HepG2 (cell line): Measurements from ENCODE around the gene FGFR3. TPM values are rescaled to one million over a fixed set of nuclear protein-coding genes. Genes with fewer than 3 reads are reported as not detected.

Source experiments
- KDM3A ChIP-seq: IDR thresholded peaks from 2 replicates; pipeline ENCODE4 v1.6.1; 2018; ENCODE audit warnings: low read depth, missing compliant biosample characterization
- MED13 ChIP-seq: sonication (generic); formaldehyde crosslinking; IDR thresholded peaks from 2 replicates; pipeline ENCODE4 v1.5.0; 2020; ENCODE audit warnings: missing genetic modification reagents
- MYC ChIP-seq: sonication (generic); formaldehyde crosslinking; IDR thresholded peaks from 2 replicates; pipeline ENCODE4 v1.9.0; 2021; ENCODE audit warnings: missing genetic modification reagents, borderline replicate concordance
- POLR2G ChIP-seq: fragments of 200-400 bp; formaldehyde crosslinking; IDR thresholded peaks from 2 replicates; pipeline ENCODE4 v1.6.1; 2018; ENCODE audit warnings: mild to moderate bottlenecking, low read depth, low read length, moderate library complexity
- TBX2 ChIP-seq: sonication (generic); formaldehyde crosslinking; IDR thresholded peaks from 2 replicates; pipeline ENCODE4 v1.5.0; 2020; ENCODE audit warnings: missing genetic modification reagents, mild to moderate bottlenecking, borderline replicate concordance
- ZKSCAN5 ChIP-seq: sonication (generic); formaldehyde crosslinking; IDR thresholded peaks from 2 replicates; pipeline ENCODE4 v1.5.1; 2020; ENCODE audit warnings: mild to moderate bottlenecking, missing genetic modification reagents
- ZNF768 ChIP-seq: sonication (generic); formaldehyde crosslinking; IDR thresholded peaks from 2 replicates; pipeline ENCODE4 v1.4.0; 2020; ENCODE audit warnings: missing genetic modification reagents
- ZNF772 ChIP-seq: sonication (generic); formaldehyde crosslinking; IDR thresholded peaks from 2 replicates; pipeline ENCODE4 v1.5.0; 2020; ENCODE audit warnings: mild to moderate bottlenecking, missing genetic modification reagents
- polyA plus RNA-seq, 8 experiments: library from polyadenylated mRNA; depleted of rRNA in 3 of 8; stranded (reverse) in 7 of 8; unstranded in 1 of 8; fragments of >200 nt; fragmentation: Illumina TruSeq in 4 of 8; extraction: Trizol in 4 of 8; gene quantifications; 2 replicates each; pipeline versions ENCODE4 v1.2.1 to v1.2.3, GENCODE V29; 2011 to 2016; ENCODE audit warnings: low read depth in 4 of 8, missing spikeins in 1 of 8, mixed read lengths in 1 of 8; ENCODE audit not compliant: insufficient read depth in 1 of 8
- total RNA-seq, 5 experiments: library from RNA; depleted of rRNA; stranded (reverse); fragments of >200 nt; fragmentation: Illumina TruSeq; extraction: Trizol; gene quantifications; 2 replicates each; pipeline ENCODE4 v1.2.3, GENCODE V29; 2016; ENCODE audit warnings: low read depth in 1 of 5
- TF ChIP-seq, protein P1 (sequence below): sonication (generic); formaldehyde crosslinking; IDR thresholded peaks from 2 replicates; pipeline ENCODE4 v1.8.0; 2022; ENCODE audit warnings: mild to moderate bottlenecking, missing genetic modification reagents, borderline replicate concordance
- TF ChIP-seq, protein P2 (sequence below): sonication (generic); formaldehyde crosslinking; IDR thresholded peaks from 2 replicates; pipeline ENCODE4 v1.8.1; 2023; ENCODE audit warnings: mild to moderate bottlenecking, missing genetic modification reagents, borderline replicate concordance
- TF ChIP-seq, protein P3 (sequence below): sonication (generic); formaldehyde crosslinking; IDR thresholded peaks from 2 replicates; pipeline ENCODE4 v1.4.0; 2020; ENCODE audit warnings: missing genetic modification reagents
- TF ChIP-seq, protein P4 (sequence below): sonication (generic); formaldehyde crosslinking; IDR thresholded peaks from 2 replicates; pipeline ENCODE4 v1.5.0; 2020; ENCODE audit warnings: mild to moderate bottlenecking, missing genetic modification reagents
- TF ChIP-seq, protein P5 (sequence below): IDR thresholded peaks from 2 replicates; pipeline ENCODE4 v1.6.1; 2016; ENCODE audit warnings: low read depth, missing genetic modification reagents, missing compliant biosample characterization
- TF ChIP-seq, protein P6 (sequence below): sonication (generic); formaldehyde crosslinking; conservative IDR thresholded peaks from 2 replicates; pipeline ENCODE4 v1.8.0; 2022; ENCODE audit warnings: missing genetic modification reagents

The FGFR3 gene
- total and polyA plus RNA-seq, 2 of the 13 experiments (the other 11 are each of a cell fraction or from before 2014, with no cell fraction given): 103 to 109 TPM

DNA sequence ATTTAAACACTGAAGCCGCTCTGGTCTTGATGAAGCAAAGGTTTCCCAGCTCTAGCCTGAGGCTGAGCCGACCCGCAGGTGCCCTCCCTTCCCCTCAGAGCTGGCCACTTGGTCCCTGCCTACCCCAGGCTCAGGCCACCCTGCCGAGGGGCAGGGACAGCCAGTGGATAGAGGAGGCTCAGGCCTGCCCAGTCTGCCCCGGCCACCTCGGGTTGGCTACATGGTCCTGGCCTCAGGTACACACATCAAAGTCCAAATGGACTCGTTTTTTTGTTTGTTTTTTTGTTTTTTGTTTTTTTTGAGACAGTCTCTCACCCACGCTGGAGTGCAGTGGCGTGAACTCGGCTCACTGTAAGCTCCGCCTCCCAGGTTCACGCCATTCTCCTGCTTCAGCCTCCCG is 47.9 kb upstream of the FGFR3 start (continued):
- TF ChIP-seq, protein P1, sequence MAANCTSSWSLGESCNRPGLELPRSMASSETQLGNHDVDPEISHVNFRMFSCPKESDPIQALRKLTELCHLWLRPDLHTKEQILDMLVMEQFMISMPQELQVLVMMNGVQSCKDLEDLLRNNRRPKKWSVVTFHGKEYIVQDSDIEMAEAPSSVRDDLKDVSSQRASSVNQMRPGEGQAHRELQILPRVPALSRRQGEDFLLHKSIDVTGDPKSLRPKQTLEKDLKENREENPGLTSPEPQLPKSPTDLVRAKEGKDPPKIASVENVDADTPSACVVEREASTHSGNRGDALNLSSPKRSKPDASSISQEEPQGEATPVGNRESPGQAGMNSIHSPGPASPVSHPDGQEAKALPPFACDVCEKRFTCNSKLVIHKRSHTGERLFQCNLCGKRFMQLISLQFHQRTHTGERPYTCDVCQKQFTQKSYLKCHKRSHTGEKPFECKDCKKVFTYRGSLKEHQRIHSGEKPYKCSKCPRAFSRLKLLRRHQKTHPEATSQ (CRISPR knock-in tag): no peak
- TF ChIP-seq ZKSCAN5 (CRISPR knock-in tag) (no peak), ZNF772 (CRISPR knock-in tag) (no peak), MYC (CRISPR knock-in tag) (no peak), MED13 (CRISPR knock-in tag) (no peak), ZNF768 (no peak), TBX2 (CRISPR knock-in tag) (0 out of 2 replicates have a peak, but pooled peaks have one; percentile 28), POLR2G (no peak), KDM3A (CRISPR knock-in tag) (no peak)
- TF ChIP-seq, protein P2, sequence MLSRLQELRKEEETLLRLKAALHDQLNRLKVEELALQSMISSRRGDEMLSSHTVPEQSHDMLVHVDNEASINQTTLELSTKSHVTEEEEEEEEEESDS (CRISPR knock-in tag): no peak
- TF ChIP-seq, protein P3, sequence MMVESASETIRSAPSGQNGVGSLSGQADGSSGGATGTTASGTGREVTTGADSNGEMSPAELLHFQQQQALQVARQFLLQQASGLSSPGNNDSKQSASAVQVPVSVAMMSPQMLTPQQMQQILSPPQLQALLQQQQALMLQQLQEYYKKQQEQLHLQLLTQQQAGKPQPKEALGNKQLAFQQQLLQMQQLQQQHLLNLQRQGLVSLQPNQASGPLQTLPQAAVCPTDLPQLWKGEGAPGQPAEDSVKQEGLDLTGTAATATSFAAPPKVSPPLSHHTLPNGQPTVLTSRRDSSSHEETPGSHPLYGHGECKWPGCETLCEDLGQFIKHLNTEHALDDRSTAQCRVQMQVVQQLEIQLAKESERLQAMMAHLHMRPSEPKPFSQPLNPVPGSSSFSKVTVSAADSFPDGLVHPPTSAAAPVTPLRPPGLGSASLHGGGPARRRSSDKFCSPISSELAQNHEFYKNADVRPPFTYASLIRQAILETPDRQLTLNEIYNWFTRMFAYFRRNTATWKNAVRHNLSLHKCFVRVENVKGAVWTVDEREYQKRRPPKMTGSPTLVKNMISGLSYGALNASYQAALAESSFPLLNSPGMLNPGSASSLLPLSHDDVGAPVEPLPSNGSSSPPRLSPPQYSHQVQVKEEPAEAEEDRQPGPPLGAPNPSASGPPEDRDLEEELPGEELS (CRISPR knock-in tag): no peak
- TF ChIP-seq, protein P4, sequence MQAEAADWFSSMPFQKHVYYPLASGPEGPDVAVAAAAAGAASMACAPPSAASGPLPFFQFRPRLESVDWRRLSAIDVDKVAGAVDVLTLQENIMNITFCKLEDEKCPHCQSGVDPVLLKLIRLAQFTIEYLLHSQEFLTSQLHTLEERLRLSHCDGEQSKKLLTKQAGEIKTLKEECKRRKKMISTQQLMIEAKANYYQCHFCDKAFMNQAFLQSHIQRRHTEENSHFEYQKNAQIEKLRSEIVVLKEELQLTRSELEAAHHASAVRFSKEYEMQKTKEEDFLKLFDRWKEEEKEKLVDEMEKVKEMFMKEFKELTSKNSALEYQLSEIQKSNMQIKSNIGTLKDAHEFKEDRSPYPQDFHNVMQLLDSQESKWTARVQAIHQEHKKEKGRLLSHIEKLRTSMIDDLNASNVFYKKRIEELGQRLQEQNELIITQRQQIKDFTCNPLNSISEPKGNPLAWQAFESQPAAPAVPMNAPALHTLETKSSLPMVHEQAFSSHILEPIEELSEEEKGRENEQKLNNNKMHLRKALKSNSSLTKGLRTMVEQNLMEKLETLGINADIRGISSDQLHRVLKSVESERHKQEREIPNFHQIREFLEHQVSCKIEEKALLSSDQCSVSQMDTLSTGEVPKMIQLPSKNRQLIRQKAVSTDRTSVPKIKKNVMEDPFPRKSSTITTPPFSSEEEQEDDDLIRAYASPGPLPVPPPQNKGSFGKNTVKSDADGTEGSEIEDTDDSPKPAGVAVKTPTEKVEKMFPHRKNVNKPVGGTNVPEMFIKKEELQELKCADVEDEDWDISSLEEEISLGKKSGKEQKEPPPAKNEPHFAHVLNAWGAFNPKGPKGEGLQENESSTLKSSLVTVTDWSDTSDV: no peak
- TF ChIP-seq, protein P5, sequence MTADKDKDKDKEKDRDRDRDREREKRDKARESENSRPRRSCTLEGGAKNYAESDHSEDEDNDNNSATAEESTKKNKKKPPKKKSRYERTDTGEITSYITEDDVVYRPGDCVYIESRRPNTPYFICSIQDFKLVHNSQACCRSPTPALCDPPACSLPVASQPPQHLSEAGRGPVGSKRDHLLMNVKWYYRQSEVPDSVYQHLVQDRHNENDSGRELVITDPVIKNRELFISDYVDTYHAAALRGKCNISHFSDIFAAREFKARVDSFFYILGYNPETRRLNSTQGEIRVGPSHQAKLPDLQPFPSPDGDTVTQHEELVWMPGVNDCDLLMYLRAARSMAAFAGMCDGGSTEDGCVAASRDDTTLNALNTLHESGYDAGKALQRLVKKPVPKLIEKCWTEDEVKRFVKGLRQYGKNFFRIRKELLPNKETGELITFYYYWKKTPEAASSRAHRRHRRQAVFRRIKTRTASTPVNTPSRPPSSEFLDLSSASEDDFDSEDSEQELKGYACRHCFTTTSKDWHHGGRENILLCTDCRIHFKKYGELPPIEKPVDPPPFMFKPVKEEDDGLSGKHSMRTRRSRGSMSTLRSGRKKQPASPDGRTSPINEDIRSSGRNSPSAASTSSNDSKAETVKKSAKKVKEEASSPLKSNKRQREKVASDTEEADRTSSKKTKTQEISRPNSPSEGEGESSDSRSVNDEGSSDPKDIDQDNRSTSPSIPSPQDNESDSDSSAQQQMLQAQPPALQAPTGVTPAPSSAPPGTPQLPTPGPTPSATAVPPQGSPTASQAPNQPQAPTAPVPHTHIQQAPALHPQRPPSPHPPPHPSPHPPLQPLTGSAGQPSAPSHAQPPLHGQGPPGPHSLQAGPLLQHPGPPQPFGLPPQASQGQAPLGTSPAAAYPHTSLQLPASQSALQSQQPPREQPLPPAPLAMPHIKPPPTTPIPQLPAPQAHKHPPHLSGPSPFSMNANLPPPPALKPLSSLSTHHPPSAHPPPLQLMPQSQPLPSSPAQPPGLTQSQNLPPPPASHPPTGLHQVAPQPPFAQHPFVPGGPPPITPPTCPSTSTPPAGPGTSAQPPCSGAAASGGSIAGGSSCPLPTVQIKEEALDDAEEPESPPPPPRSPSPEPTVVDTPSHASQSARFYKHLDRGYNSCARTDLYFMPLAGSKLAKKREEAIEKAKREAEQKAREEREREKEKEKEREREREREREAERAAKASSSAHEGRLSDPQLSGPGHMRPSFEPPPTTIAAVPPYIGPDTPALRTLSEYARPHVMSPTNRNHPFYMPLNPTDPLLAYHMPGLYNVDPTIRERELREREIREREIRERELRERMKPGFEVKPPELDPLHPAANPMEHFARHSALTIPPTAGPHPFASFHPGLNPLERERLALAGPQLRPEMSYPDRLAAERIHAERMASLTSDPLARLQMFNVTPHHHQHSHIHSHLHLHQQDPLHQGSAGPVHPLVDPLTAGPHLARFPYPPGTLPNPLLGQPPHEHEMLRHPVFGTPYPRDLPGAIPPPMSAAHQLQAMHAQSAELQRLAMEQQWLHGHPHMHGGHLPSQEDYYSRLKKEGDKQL (CRISPR knock-in tag): no peak
- TF ChIP-seq, protein P6, sequence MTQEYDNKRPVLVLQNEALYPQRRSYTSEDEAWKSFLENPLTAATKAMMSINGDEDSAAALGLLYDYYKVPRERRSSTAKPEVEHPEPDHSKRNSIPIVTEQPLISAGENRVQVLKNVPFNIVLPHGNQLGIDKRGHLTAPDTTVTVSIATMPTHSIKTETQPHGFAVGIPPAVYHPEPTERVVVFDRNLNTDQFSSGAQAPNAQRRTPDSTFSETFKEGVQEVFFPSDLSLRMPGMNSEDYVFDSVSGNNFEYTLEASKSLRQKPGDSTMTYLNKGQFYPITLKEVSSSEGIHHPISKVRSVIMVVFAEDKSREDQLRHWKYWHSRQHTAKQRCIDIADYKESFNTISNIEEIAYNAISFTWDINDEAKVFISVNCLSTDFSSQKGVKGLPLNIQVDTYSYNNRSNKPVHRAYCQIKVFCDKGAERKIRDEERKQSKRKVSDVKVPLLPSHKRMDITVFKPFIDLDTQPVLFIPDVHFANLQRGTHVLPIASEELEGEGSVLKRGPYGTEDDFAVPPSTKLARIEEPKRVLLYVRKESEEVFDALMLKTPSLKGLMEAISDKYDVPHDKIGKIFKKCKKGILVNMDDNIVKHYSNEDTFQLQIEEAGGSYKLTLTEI (CRISPR knock-in tag): no peak
